T1000 (cell line): ENCODE data around the gene CTPS2.
"Not testable (repeated sequence)": the region's sequence is repeated elsewhere in the genome, so short reads cannot be mapped to it uniquely, and the experiment has no call there.

Experiments
- DNase-seq: peaks from one replicate; lab custom pipeline; 2025; ENCODE audit warnings: mixed read lengths; lab: John Stamatoyannopoulos, UW

CTPS2 gene

DNA sequence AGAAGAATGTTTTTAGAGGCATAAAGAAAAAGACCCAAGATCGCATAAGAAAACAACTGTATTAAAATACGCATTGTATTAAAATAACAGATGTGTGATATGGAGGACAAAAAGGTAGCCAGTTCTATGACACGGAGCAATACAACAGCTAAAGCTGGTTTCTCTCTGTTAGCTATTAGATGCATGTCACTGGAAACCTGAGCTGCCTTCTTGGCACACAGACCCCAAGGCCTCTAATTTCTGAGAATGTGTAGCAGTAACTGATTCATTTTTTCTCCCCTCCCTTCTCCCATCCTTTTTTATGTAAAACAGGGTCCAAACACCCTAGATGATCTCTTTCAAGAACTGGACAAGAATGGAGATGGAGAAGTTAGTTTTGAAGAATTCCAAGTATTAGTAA, 58.4 kb downstream of the CTPS2 start:
- DNase-seq = no peak

DNA sequence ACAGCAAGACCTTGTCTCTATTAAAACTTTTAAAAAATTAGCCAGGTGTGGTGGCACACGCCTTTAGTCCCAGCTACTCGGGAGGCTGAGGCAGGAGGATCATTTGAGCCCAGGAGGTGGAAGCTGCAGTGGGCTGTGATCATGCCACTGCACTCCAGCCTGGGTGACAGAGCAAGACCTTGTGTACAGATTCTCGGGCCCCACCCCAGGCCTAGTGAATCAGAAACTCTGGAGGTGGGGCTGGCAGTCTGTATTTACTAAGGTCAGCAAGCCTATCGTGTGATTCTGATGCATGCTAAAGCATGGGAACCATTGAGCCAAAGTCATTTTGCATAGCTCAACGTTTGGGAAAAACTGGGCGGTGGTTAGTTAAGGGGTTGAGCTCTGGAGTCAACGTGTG, 59.0 kb downstream of the CTPS2 start:
- DNase-seq = no peak

DNA sequence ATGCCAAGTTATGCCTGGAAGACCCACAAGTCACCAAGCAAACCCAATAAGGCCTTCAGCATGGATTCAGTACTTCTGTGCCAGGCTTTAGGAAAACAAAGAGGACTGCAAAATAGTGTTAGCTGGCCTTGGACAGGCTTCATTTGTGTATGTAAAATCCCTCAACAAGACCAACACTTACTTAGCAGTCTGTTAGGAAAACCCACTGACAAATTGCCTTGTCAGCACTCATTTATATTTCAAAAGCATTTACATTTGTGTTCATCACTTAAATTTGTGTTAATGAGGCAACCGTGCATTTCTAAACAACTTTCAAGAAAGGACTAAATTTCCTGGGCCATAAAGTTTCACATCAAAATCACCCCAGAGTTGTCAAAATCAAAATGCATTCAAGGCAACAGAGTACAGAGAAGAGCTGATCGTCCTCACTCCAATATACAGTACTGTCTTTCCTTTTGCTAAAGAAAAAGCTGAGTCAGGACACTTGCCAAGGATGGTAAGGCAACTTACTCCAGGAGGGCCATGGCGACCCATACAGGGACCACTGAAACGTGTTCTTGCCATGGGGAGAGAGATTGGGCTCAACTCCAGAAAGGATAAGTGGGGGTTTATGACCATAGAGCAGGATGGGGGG, 61.0 kb downstream of the CTPS2 start:
- no peak for DNase-seq

DNA sequence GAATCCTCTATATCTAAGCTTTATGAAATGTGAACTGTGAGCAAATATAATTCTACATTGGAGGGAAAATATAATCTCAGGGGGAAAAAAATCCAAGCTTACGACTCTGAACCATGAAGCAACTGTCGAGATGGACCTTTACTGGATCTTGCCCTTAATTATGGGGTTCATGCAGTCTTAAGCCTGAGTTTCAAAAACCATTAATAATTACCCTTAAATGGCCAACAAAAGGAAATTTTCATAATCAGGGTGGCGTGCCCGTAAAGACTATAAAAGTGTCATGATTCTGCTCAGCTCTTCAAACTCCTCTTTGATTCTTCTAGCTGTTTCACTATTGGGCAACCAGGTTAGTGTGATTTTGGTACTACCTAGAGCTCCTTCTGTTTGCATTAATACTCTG, 62.6 kb downstream of the CTPS2 start, which contains the start of gene S100G:
Gene S100G, plus strand, starts transcription at position 301 of the 400 bp plus-strand sequence. CDS start 849 bp downstream, outside the sequence.
- DNase-seq = no peak

DNA sequence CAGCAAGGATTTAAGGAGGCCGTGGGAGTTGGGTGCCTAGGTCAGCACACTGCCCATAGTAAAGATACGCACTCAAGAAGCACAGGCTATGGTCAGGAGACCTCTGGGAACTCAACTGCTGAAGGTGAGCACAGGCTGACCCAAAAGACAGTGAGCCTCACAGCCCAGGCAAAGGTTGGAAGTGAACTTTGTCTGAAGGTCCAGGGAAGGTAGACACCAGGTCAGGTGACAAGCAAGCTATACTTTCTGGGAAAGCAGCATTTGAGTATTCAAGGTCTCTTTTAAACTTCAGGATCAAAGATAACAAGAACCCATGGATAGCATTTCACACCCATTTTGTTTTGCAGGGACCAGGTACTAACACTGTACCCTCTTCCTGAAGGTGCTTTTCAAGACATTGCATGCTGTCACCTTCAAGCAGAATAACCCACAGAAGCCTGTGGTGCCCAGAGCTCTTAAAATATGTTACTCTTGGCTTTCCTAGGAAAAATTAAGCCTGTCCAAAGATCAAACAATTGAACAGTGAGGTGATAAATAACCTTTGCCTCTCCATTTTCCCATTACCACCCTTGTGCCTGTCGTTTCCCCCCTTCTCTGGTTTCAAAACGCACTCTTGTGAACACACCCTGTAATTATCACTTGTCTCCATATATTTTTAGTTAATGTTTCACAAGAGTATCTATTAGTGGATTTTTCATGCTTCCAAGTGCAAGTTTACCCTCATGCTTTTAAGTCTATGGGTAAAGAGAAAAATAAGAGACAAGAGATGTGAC, 65.9 kb downstream of the CTPS2 start:
- no peak for DNase-seq

DNA sequence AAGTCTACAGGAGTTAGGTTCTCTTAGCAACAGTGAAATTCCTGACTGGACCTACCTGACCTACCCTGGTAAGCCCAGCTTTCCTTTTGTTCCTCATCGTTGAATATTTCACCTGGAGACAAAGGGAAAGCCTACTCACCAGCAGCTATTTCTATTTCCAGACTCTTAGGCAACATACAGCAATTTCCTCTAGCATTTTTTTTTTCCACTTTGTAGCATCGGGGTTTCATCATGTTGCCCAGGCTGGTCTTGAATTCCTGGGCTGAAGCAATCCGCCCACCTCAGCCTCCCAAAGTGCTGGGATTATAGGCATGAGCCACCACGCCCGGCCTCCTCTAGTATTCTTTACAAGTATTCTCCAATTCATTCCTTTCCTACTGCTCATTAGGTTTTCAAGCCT, 69.3 kb downstream of the CTPS2 start:
- no peak for DNase-seq

DNA sequence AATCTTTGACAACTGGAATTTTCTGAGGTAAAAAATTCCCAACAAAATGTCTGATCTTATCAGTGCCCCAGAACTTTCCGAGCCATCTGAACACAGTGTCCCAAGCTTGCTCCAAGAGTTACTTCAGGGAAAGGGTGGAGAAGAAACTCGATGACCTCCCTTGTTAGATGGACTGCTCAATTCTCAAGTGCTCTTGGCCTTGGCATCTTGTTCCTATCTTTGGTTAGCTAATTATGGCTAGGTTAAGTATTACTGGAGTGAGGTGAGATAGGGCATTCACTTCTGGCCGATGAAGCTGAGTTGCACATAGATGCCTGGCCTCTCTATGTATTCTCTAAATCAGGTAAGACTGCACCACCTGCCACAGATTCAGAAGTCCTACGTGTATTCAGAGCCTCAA, 71.6 kb downstream of the CTPS2 start:
- no peak for DNase-seq

DNA sequence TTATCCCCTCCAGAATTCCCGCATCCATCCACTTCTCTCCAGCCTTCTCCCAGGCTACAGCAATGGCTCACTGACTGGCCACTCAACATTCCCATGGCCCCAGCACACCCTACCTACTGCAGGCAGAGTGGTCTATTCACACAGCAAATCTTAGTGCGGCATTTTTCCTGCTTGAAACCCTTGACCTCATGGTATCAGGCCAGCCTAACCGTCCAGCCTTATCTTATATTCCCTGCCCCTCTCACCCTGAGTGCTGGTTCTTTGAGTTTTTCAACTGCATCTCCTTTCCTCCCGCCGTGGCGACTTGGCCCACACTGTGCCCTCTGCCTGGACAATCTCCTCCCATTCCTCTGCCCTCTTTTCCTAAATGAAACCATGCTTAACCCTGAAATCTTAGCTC, 72.5 kb downstream of the CTPS2 start:
- DNase-seq = no peak

DNA sequence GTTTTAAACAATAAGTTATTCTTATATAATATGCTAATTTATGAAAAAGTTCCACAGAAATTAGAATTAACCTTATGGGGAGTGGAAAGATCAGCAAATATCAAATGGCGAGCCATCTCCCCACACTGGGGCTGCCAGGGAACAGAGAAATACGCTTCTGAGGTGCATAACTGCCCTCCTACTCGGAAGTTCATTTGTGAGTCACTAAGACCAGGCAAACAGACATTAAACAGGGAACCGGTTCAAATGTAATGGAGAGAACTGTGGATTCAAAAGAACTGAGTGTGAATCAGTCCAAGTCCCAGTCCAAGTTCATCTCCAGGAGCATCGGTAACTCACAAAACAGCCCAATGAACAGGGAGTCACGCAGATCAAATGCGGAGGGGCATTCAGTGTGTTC, 73.9 kb downstream of the CTPS2 start:
- no peak for DNase-seq

DNA sequence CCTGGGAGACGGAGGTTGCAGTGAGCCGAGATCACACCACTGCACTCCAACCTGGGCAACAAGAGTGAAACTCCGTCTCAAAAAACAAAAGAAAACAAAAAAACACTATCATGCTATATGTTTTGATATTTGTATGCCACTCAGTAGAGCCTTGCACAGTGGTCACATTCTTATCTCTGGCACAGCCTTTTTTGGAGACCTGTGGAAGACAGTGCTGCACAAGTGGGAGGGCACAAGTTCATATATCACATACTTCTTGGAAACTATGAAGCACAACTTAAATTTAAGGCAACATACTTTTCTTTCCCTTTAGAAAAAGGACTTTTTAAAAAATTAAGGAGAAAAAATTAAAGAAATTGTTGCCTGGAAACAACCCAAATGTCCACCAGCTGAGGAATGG, 76.9 kb downstream of the CTPS2 start:
- DNase-seq = no peak

DNA sequence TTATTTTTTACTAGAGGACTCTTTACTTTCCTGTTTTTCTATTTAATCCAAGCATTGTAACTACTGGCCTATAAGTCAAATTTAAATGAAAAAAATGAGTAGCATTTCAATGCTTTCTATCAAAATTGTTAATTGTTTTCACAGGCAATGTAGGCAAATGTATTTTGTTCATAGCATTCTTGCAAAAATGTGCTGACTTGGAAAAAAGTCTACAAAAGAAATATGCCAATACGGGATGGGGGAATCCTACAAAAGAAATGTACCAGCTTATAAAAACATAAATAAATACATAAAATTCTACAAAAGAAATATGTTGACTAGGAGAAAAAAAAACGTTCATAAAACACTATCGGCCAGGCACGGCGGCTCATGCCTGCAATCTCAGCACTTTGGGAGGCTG, 77.4 kb downstream of the CTPS2 start:
- no peak for DNase-seq

DNA sequence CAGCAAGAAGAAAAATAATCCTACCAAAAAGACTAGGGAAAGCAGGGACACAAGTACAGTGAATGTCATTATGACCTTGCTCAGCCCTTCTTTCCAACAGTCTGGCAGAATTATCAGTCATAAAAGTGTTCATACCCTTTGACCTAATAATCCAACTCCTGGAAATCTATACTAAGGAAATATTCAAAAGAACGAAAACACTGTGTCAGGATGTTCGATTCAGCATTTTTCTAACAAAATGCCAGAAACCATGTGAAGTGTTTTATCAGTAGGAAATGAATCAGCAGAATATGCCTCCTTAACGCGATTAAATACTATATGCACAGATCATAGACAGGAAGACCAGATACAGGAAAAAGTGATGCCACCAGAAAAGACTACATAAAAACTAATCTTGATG, 78.7 kb downstream of the CTPS2 start:
- DNase-seq = no peak

DNA sequence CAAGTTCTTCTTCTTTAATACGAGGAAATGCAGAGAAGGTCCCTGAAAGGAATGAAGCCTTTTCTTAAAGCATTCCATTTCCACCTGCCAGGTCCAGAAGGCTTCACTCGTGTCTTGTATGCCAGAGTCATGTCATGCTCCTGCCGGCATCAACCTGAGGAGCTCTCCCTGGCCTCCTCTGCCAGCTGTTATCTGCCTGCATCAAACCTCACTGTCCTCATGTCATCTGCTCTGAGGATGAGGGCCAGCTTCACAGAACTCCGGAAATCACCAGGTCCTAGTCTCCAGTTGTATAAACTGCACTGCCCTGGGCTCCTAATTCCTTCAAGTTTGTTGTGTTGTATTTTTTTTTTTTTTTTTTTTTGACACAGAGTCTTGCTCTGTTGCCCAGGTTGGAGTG, 82.6 kb downstream of the CTPS2 start:
- DNase-seq = no peak

DNA sequence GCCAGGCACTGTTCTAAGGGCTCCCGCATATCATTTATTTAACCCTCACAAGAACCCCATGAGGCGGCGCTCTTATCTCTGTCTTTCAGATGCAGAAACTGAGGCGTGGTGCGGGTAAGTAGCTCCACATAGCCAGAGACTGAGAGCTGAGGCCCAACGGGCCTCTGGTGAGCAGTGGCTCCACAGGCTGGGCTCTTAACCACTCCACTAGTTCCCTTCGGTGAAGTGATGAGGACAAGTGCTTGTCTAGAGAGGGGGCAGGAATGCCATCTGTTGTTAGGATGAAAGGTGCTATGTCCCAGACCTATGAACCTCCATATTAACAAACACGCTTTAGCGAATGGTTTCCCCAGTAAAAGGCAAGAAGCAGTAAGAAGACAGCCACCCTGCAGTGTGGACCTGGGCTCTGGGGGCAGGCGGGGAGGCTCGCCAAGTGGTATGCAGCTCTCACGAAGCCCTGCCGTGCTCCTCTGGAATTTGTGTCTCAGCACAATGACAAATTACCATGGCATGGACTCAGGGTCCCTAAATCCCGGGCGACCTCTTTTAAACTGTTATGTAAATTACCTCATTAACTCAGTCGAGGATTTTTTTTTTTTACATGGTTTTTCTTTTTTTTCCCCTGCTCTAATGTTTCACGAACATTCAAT, 83.4 kb downstream of the CTPS2 start:
- DNase-seq = no peak

DNA sequence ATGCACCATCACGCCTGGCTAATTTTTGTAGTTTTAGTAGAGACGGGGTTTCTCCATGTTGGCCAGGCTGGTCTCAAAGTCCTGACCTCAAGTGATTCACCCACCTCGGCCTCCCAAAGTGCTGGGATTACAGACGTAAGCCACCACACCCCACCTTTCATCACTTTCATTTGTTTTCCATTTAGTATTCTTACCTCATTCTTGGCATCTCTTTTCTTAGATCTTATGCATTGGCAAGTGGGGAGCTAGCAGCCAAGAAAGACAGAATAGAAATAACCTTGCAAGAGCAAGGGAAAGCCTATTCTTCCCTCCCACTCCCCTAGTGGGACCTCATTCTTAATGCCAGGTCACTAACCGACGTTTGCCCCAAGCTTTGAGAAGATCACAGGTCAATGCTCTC, 84.0 kb downstream of the CTPS2 start:
- not testable (repeated sequence) for DNase-seq

DNA sequence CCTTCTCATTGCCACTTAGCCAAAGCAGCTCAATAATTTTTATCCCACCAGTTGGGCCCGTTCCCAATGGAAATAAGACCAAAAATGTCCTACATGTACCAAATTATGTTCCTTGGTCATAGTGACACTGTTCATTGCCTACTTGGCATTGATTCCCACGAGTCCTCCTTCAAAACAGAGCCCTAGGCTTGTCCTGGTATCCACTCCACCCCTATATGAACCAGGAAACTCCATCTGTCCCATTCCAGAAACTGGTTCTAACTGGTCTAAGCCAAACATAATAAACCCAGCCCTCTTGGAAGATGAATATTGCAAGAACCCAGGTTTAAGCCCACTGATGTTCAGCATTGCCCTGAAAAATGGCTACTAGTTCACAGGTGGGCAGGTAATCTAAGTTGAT, 93.4 kb downstream of the CTPS2 start:
- DNase-seq = no peak

DNA sequence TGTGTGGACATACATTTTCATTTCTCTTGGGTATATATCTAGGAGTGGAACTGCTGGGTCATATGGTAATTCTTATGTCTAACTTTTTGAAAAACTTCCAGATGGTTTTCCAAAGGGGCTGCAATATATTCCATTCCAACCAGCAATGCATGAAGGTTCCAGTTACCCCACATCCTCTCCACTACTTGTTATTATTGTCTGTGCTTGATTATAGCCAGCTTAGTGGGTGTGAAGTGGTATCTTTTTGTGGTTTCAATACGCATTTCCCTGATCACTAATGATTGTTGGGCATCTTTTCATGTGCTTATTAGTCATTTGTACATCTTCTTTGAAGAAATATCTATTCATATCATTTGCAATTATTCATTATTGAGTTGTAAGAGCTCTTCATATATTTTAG, 94.0 kb downstream of the CTPS2 start:
- DNase-seq = no peak

DNA sequence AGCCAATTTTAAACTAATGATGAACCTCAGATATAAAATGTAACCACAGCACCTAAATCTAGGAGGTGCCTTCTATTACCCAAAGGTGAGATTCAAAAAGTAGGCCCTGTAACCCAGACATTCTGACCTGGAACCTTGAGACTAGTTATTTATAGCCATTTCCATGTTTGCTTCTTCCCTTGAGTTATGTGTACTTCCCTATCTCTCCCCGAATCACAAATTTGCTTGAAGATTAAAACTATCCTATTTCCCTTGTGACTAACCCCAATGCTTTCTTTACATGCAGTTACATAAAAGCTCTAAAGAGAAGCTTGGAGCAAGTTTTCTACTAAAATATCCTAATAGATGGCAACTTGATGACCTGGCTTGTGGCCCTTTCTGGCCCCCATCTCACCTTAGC, 95.1 kb downstream of the CTPS2 start:
- DNase-seq = no peak

DNA sequence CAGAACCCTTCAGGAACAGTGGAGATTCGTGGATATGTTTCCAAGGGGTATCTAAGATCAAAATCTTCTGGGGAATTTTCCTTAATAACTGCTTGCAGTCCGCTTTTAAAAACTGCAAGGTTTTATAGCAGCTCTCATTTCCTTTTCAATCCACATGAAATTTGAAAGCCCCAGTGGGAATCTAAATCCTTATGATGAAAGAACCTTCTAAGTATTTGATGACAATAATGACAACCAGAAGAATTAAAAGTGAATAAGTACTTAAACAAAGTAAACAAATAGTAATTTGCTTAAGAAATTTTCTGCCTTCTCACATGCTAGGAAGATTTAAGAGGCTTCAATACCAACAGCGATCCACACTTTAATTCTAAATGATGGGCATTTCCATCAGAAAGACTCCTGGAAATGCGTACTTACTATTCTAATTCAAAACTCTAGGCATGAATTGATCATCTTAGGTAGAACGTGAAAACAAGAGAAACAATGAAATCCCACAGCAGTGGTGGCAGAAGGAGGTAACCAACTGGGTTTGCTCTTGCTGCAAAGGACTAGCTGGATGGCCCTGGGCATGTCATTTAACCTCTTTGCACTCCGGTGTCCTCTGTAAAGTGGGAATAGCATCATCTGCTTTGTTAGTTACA, 100.1 kb downstream of the CTPS2 start:
- no peak for DNase-seq

DNA sequence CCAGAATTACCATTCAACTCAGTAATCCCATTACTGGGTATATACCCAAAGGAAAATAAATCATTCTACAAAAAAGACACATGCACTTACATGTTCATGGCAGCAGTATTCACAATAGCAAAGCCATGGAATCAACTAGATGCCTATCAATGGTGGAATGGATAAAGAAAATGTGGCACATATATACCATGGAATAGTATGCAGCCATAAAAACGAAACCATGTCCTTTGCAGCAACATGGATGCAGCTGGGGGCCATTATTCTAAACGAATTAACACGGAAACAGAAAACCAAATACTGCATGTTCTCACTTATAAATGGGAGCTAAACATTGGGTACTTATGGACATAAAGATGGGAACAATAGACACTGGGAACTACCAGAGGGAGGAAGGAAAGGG, 101.8 kb downstream of the CTPS2 start:
- not testable (repeated sequence) for DNase-seq

DNA sequence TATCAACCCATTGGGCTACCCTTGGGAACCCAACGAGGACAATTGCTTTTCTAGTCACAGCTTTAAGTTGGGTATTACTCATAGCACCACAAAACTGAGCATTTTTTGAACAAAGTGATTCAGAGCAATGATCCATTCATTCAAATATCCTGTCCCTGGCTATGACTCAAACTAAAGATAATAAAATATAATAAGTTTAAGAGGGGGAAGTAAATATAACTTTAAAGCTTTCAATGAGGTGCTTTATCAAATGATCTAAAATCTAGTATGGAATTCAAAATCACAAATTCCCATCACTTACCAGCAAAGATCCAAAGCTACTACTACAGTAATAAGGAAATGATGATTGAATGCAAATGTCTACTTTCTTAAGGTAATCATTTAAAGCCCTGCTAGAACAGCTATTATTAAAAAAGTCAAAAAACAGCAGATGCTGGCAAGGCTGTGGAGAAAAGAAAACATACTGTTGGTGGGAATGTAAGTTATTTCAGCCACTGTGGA, 102.3 kb downstream of the CTPS2 start:
- no peak for DNase-seq

DNA sequence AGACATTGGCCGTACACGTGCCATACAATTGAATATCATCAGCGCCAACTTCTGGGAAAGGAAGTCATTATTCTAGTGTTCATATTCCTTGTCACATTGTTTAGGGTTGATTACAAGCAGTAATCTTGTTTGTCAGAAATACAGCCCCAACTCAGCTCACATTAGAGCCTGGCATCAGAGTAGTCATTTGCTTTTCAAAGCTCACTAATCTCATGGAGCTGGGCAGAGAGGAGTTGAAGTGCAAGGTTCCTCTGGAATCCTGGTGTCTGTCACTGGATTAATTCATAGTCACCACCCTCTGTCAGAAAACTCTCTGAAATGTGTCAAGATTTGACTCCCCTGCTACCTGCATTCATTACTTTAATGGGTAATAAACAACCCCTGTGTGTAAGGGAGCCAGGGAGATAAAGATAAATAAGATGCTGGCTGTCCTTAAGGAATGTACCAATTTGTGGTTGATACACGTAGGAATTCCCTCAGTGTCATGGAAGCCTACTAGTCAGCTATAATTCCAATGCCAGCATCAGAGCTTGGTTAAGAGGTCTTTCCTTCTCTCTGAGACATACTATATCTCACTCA, 106.2 kb downstream of the CTPS2 start:
- DNase-seq = no peak
